HG03135 (cell line): ENCODE results near the gene STRN.
A peak's percentile ranks its signal among the peaks of the same experiment; 100 is the strongest.
"Not testable (repeated sequence)": the region's sequence is repeated elsewhere in the genome, so short reads cannot be mapped to it uniquely, and the experiment has no call there.

ENCODE experiments used
- ATAC-seq: cut with Tn5 transposase; IDR thresholded peaks from one replicate; pipeline ENCODE4 v1.9.1; 2021; ENCODE audit warnings: mild to moderate bottlenecking, moderate library complexity; ENCODE audit not compliant: unreplicated experiment

The STRN gene, protein sequence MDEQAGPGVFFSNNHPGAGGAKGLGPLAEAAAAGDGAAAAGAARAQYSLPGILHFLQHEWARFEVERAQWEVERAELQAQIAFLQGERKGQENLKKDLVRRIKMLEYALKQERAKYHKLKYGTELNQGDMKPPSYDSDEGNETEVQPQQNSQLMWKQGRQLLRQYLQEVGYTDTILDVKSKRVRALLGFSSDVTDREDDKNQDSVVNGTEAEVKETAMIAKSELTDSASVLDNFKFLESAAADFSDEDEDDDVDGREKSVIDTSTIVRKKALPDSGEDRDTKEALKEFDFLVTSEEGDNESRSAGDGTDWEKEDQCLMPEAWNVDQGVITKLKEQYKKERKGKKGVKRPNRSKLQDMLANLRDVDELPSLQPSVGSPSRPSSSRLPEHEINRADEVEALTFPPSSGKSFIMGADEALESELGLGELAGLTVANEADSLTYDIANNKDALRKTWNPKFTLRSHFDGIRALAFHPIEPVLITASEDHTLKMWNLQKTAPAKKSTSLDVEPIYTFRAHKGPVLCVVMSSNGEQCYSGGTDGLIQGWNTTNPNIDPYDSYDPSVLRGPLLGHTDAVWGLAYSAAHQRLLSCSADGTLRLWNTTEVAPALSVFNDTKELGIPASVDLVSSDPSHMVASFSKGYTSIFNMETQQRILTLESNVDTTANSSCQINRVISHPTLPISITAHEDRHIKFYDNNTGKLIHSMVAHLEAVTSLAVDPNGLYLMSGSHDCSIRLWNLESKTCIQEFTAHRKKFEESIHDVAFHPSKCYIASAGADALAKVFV

DNA sequence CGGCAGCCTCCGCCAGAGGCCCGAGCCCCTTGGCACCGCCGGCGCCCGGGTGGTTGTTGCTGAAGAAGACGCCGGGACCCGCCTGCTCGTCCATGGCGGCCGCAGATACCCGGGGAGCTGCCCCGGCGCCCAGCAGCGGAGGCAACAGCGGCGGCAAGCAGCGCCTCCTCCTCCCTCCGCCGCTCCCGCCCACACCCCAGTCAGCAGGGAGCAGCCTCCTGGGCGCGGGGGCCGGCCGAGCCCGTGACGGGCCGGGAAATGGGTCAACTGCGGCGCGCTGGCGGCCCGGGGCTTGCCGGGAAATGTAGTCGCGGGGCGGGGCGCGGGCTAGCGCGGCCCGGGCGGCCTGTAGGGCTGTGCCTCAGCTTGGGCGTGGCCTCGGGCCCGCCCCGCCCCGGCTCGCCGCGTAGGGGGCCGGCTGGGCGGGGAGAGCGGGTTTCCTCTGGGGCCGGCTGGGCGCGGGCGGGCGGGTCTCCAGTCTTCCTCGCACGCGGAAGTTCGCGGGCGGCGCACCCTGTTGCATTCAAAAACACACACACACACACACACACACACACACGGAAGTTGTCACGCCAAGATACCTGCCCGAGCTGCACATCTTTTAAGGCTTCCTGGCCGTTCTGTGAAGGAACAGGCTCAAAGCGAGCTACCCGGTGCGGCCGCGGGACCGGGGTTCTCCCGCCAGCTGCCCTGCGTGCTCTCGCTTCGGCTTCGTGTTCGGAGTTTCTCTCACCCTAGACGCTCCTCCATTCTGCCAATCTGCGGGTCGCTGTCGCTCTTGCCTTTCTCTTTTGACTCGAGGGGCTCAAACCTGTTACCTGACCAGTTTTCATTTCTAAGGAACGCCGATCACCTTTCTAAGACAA lies at the start of gene STRN:
Gene STRN, minus strand, starts transcription at position 167 of the 866 bp plus-strand sequence. Its CDS starts 73 bp downstream, at position 94.
- ATAC-seq = peak; percentile 96

DNA sequence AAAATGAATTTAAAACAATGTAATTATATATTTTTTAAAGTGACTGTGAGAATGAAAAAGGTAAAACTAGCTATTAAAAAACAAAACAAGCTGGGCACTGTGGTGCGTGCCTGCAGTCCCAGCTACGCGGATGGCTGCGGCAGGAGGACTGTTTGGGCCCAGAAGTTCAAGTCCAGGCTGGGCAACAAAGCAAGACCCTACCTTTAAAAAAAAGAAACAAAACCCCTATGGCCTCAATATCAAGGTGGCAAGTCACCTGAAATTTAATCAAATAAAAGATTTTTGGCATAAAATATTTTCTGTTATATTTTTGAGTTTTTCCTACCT lies 46.9 kb upstream of the STRN start:
- peak; percentile 32 for ATAC-seq

DNA sequence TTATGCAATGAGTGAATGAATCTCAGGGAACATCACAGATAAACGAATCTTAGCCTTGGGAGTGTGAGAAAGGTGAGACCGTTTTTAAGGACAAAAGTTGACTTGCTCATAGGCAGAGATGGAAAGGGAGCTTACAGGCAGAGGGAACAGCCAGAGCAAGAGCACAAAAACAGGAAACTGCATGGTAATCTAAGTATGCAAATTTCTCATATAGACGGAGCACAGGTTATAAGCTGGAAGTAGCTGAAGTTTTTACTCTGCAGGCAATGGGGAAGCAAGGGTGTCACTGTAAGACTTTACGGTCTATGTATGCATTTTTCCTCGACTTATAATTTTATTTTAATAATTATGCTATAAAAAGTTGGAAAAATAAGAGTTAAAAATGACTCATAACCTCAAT lies 44.8 kb upstream of the STRN start:
- no peak for ATAC-seq

DNA sequence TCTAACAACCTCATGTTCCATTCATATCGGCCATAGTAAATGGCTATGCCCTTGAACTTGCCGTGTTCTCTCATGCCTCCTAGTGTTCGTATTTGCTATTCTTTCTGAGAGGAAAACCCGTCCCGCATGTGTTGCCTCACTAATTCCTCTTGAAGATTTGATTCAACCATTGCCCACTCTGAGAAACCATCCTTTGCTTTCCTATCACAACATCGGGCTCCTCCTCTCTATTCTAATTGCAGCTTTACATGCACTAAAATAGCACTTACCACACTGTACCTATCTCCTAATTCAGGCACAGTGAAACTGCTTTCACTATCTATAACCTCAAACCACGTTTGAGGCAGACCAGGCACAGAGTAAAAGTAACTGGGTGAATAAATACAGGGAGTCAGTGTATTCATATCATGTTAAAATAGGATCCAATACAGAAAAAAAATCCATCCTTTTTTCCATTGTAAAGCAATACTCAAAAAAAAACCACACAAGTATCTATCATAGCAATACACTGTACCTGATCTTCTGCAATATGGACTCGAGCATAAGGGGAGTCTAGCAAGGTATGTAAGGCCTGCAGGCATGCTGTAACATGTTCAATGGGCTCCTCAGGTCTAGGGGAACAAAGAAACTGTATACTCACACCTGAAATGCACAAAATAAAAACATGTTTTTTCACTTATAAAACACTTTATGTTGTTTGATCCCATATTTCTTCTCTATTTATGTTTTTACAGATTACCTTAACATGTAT lies 39.0 kb upstream of the STRN start:
- peak; percentile 99 for ATAC-seq

DNA sequence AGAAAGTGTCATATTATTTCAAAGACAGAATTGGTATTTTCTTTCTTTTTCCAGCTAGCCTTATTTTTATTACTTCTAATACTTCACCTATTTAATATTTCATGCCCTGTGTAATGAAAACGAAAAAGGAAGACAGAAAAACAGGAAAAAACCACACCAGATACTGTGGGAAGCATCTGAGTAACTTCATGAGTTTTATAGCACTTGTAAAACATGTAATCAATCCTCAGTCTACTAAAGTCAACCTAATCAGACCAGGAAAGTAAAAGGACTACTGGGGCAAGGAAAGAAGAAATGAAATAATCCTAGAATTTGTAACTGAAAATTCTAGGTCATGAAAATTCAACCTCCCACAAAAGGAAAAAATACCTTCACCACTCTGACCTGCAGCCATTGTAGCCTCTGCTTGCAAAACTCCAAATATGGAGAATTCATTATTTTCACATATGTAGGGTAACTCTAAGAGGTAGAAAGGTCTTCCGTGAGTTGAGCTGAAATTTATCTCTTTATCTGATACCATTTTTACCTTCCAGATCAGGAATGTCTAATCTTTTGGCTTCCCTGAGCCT lies 34.7 kb upstream of the STRN start:
- no peak for ATAC-seq

DNA sequence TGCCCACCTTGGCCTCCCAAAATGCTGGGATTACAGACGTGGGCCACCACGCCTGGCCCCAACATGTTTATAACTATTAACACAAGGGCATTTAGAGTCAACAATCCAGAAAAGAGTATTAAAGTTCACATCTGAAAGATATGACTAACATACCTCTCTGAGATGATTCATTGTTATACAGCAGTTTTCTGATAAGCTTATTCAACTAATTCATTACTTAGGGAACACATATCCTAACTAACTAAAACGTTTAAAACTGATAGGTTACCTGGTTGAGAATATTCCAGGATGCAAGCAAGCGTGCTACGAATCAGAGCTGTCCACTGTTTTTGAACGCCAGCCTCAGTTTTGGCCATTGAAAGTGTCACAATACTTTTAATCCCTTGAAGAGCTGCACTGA lies 34.0 kb upstream of the STRN start:
- ATAC-seq = no peak

DNA sequence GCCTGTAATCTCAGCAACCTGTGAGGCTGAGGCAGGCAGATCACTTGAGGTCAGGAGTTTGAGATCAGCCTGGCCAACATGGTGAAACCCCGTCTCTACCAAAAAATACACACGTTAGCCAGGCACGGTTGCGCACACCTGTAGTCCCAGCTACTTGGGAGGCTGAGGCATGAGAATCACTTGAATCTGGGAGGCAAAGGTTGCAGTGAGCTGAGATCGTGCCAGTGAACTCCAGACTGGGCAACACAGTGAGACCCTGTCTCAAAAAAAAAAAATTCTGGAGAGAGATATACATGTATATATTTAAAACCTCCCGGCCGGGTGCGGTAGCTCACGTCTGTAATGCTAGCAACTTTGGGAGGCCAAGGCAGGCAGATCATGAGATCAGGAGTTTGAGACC lies 33.1 kb upstream of the STRN start:
- not testable (repeated sequence) for ATAC-seq

DNA sequence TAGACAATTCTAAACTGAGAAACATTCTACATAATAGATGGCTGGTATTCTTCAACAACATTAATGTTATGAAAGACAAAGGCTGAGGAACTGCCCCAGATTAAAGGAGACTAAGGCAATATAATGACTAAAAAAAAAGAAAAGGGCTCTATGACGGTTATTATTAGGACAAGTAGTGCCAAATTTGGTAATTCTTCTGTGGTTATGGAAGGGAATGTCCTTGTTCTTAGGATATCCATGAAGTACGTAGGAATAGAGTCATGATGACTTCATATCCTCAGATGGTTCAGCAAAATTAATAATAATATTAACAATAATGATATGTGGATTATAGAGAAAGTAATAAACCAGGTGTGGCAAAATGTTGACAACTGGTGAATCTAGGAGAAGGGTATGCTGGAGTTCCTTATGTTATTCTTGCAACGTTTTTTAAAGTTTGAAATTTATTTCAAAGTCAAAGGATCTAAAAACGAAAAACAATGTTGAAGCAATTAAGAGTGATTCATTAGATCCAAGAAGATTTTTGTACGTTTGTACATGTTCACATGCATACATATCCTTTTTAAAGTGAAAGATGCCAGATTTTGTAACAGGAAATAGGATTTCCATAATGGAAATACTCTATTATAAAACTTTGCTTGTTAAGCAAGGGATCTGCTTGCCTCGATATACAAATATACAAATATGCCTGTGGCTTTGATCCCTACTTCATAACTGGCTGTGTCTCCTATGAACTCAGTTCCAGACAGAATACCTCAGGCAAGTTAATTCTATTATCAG lies 27.7 kb upstream of the STRN start:
- no peak for ATAC-seq

DNA sequence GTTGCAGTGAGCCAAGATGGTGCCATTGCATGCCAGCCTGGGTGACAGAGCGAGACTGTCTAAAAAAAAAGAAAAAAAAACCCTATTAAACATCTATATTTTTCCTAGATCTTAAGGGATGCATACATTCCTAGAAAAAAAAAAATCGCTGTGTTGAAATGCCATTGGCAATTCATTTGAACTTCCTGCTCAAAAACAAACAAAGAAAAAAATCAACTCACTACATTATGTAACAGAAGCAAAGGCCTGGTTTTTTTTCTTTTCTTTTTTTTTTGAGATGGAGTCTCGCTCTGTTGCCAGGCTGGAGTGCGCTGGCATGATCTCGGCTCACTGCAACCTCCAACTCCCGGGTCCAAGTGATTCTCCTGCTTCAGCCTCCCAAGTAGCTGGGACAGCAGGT lies 21.7 kb upstream of the STRN start:
- no peak for ATAC-seq

DNA sequence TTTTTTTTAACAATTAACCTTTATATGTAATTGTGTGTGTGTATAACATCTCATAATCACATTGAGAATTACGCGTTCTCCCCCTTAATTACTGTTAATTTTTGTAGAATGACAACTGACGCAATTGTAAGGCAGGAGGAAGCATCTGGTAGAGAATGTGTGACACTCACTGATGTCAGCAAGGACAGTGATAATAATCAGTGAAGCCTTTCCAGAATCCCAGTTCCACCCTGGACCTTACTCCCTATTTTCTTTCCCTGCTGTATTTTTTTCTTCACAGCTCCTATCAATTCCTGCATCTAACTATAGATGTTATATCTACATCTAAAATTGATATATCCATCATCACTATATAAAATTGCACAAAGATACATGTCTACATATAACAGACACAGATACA lies 16.1 kb upstream of the STRN start:
- no peak for ATAC-seq

DNA sequence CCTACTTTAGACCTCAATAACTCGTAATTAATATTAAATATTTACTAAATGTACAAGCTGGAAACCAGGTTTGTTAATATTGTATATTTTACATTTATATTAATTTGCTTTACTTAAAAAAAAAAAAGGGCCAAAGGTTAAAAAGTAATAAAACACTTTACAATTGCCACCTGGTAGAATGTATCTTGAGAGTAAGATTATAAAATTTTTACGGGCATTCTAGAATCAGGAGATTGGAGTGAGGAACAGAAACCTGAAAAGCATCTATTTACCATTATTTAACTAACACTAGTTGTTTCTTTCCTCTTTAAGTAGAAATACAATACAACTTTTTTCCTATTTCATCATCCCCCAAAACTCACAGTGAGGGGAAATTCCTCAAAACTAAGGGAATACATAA lies 15.6 kb upstream of the STRN start:
- no peak for ATAC-seq

DNA sequence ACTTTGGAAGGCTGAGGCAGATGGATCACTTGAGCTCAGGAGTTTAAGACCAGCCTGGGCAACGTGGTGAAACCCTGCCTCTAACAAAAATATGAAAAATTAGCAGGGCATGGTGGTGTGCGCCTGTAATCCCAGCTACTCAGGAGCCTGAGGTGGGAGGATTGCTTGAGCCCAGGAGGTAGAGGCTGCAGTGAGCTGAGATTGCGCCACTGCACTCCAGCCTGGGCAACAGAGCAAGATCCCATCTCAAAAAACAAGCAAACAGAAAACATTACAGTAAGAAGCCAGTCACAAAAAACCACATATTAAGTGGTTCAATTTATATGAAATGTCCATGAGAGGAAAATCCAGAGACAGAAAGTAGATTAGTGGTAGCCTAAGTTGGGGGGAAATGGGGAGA lies 12.7 kb upstream of the STRN start:
- ATAC-seq = not testable (repeated sequence)

DNA sequence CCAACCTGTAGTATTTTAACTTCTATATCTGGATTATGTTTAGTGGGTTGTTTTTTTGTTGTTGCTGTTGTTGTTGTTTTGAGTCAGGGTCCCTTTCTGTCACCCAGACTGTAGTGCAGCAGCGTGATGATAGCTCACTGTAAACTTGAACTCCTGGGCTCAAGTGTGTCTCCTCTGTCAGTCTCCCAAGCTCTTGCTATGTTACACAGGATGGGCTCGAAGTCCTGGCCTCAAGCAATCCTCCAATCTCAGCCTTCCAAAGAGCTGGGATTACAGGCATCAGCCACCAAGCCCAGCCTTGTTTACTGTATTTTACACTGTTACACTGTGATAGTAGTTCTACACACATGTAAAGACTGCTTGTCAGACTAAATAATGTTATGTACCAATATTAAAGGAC lies 9.7 kb upstream of the STRN start:
- ATAC-seq = no peak

DNA sequence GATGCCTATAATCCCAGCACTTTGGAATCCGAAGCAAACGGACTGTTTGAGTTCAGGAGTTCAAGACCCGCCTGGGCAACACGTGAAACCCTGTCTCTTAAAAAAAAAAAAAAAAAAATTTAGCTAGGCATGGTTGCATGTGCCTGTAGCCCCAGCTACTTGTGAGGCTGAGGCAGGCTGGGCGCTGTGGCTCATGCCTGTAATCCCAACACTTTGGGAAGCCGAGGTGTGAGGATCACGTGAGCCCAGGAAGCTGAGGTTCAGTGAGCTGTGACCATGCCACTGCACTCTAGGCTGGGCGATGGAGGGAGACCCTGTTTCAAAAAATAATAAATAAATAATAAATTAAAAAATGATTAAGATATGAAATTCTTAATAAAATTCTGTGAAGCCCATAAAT lies 9.0 kb upstream of the STRN start:
- no peak for ATAC-seq

DNA sequence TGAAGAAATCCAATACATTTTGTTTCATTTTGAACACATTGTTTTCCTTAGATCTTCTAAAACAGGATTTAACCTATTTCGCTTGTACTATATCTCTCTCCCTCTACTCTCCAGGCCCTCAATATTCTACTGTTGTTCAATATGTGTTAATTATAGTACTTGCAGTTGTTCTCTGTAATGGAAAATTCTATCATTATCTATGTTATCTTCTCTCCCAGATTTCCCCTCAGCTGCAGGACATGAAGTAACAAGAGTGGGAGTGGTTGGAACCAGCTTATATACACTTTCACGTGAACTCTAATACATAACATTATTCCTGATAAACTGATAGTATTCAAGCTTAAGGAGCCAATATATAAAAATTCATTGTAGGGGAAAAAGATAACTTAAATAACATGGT lies 7.0 kb upstream of the STRN start:
- ATAC-seq = no peak

DNA sequence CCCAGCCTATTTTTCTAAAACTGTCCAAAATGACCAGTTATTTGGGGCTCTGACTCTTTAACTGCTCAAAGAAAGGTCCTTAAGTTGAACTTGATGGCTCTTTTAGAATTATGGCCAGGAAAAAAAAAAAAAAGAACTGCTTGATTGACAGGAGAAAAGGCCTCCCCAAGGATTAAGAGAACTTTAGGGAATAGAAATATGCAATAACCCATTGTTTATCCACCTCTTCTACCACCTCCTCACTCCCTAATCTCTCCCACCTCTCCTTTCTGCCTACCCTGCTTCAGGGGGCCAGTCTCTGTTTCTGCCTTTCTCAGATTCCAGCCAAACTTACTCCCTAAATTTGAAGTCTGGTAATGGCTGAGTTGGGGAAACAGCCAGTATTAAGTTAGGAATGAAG lies 5.7 kb upstream of the STRN start:
- no peak for ATAC-seq

DNA sequence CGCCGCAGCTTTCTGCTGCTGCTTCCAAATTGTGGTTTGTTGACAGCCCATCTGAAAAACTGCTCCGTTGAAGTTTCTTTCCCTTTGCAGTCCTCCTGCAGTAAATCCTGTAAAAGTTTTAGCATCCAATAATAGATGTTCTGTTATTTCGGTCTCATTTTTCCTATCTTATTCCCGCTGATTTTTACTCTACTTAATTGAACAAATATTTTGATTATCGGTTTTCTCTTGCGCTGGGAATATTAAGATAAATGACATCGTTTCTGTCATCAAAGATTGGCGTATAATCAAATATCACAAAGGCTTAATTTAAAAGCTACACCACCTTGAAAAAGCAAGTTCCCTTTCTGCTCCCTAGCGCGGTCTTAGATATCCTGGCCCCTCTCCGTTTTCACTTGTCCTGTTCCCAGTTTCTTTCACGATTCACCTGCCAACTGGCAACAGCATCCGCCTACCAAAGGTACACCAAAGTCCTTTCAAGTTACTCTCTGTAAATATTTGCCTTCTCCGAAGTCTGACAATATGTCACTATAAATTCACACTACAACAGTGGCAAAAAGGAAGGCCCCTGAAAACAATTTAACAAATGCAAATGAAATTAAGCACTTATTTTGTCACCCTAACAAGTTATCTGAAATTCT lies 1.0 kb upstream of the STRN start:
- ATAC-seq = no peak

DNA sequence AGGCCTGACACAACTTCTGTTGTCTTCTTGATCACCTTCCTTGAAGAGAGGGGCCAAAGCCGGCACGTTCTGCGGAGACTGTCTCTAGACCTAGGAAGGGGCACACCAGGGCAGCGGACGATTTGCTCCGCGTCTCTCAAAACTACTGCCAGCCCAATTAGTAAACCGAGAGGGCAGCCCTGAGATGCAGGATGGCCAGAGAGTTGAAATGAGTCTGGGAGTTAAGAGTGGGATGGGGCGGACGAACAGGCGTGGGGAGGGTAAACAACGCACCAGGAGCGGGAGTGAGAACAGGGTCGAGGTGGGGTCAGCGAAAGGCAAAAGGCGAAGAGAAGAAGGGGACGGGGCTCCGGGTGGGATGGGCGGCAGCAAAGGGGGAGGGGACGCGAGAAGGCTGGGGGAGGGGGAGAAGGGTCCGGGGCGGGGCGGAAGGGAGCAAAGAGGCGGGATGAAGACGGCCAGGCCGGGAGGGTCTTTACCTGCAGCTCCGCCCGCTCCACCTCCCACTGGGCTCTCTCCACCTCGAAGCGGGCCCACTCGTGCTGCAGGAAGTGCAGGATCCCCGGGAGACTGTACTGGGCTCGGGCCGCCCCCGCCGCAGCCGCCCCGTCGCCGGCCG lies 476 bp downstream of the STRN start:
- peak; percentile 38 for ATAC-seq

DNA sequence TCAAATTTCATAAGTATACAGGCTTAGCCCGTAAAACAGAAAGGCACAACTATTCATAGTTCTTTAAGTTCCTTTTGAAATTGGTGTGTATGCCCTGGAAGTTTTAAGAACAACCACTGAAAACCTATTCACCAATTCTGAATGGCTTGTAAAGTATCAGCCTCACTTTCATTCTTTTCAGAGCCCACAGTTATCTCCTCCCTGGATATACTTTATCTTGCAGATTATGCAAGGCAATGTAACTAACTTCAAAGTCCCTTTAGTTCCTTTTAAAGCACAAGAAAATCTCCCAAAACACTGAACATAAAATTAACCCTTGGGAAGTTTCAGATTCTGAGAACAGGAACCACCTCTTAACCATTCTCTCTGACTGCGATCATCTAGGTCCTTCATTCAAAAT lies 1.1 kb downstream of the STRN start:
- ATAC-seq = no peak
